Mucosa of stomach (tissue), 1 donor: Measurements from ENCODE around the gene CCM2L.

ENCODE experiments used
- H3K27me3 ChIP-seq: one replicate; pipeline ENCODE4 v1.7.0; 2013; ENCODE audit warnings: mild to moderate bottlenecking, low read length; ENCODE audit not compliant: control insufficient read depth, insufficient read depth
- H3K36me3 ChIP-seq: one replicate; pipeline ENCODE4 v1.7.0; 2013; ENCODE audit warnings: low read length; ENCODE audit not compliant: control insufficient read depth, insufficient read depth
- H3K4me1 ChIP-seq: one replicate; pipeline ENCODE4 v1.7.0; 2013; ENCODE audit warnings: mild to moderate bottlenecking, low read length; ENCODE audit not compliant: control insufficient read depth, insufficient read depth
- H3K4me3 ChIP-seq: one replicate; pipeline ENCODE4 v1.7.0; 2013; ENCODE audit warnings: low read length
- H3K9ac ChIP-seq: one replicate; pipeline ENCODE4 v1.7.0; 2013; ENCODE audit warnings: mild to moderate bottlenecking, low read length, moderate library complexity
- H3K9me3 ChIP-seq: one replicate; pipeline ENCODE4 v1.7.0; 2013; ENCODE audit warnings: mild to moderate bottlenecking, low read length, moderate library complexity; ENCODE audit not compliant: control insufficient read depth
- donor health status: Pancreatic carcinoma.

CCM2L gene

DNA sequence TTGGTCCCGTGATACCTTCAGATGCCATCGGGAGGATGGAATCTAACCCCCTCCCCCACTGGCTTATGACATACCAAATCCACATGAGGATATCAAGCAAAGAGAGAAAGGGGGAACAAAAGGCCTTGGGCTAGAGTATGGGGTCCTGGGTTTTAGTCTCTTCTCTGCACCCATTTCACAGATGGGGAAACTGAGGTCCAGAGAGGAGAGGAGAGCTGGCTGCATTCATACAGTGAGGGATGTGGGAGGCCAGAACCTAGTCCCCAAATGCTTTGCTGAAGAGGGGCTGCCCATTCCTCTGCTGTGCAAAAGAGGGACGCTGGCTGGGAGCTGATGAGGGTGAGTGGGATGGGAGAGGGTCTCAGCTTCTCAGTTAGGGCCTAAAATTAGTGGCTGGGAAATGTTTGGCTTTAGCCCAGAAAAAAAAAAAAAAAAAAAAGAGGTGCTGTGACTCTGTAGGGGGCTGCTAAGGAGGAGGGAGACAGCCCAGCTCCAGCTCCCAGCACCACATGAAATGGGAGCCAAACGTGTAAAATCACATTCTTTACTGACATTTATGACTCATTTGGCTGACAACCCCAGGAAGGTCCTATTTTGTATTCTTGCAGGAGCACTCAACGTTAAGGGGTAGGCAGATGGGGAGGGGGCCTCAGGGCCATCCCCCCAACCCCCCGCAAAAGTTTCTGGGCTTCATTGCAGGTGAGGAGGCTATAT lies 30.4 kb upstream of the CCM2L start:
- no peaks in the 10 kb centered on the region for H3K4me1 ChIP-seq
- no peaks in the 10 kb centered on the region for H3K9me3 ChIP-seq
- peaks cover 1% of the 10 kb centered on the region for H3K27me3 ChIP-seq

DNA sequence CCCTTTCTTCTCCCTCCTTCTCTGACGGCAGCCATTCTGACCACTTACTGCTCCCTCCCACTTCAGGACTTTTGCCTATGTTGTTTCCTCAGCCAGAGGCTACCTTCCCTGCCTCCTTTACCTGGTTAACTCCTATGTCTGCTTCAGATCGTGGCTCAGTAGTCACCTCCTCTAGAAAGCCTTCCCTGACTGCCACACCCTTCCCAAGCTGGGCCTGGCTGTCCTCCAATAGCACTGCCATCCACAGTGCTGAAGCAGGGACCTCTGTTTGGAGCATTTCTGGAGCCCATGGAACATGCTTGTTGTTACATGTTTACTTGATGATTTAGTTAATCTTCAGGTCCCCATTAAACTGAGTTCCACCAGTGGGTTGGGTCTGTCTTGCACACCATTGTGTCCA lies 28.5 kb upstream of the CCM2L start:
- Histone ChIP-seq H3K4me1 (no peaks in the 10 kb centered on the region), H3K9ac (no peak overlapping the region), H3K9me3 (no peaks in the 10 kb centered on the region), H3K4me3 (no peak overlapping the region), H3K27me3 (no peaks in the 10 kb centered on the region), H3K36me3 (no peaks in the 10 kb centered on the region)

More for the DNA sequence above, 30.4 kb upstream of the CCM2L start:
- H3K4me3 ChIP-seq, result no peak overlapping the region
- H3K36me3 ChIP-seq, result no peaks in the 10 kb centered on the region
- H3K9ac ChIP-seq, result no peak overlapping the region

DNA sequence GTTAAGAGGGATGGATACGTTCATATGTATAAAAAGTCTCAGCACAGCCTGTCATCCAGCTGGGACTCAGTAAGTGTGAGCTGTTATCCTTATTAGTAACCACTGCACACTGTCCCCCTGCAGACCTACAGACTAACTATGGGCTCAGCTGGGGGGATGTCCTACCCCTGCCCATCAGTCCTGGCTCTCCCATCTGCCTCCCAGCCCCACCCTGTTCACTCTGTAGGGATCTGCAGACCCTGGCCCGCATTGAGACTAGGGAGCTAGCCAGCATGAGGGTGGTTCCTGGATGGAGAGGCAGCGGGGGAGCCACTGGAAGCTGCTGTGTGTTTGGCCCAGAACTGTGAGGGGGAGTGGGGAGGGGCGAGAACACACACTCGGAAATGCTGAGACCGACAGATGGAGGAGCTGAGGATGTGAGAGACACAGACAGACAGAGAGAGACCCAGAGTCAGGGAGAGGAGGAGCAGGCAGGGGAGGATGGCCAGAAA lies 25.2 kb upstream of the CCM2L start:
- no peaks in the 10 kb centered on the region for H3K36me3 ChIP-seq
- H3K4me3 ChIP-seq, result no peak overlapping the region
- no peaks in the 10 kb centered on the region for H3K27me3 ChIP-seq
- no peaks in the 10 kb centered on the region for H3K9me3 ChIP-seq
- no peaks in the 10 kb centered on the region for H3K4me1 ChIP-seq
- no peak overlapping the region for H3K9ac ChIP-seq

DNA sequence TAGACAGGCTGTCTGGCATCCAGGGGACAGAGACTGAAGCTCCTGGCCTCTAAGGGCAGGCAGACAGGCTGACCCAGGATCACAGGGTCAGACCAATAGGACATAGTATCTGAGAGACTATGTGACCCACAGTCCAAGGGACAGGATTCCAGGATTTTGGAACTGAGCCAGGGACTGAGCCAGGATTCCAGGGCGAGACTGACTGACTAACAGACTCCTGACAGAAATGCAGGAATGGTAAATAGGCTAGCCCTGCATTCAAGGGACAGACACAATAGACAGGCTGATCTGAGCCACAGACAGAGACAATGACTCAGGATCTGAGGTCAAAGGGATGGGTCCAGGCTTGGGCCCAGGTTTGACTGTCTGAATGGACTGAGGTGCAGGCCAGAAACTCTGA lies 22.5 kb upstream of the CCM2L start:
- no peaks in the 10 kb centered on the region for H3K9me3 ChIP-seq
- H3K4me1 ChIP-seq, result no peaks in the 10 kb centered on the region
- no peak overlapping the region for H3K4me3 ChIP-seq
- H3K36me3 ChIP-seq, result no peaks in the 10 kb centered on the region
- no peaks in the 10 kb centered on the region for H3K27me3 ChIP-seq
- no peak overlapping the region for H3K9ac ChIP-seq

DNA sequence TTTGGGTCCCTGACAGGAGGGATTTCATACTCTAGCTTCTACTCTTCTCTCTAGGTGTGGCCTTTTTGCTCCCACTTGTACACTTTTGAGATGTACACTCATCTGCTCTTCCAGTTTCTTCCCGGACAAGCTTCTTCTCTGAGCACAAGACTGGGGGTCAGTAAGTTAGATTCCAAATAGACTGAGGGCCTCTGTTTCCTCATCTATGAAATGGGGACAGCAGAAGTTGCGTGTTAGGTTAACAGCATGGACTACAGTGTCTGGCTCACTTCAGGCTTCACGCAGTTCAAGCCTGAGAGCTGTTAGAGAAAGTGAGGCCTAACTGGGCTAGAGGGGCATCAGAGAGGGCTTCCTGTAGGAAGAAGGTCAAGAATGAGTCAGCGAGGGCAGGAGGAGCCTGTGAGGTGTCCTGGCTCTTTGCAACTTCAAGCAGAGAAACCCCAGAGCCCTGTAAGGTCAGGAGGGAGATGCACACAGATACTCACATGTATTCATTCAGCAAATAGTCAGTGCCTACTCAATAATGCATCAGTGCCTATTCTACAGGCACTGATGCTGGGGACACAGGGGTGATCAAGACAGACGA lies 21.7 kb upstream of the CCM2L start:
- no peaks in the 10 kb centered on the region for H3K9me3 ChIP-seq

DNA sequence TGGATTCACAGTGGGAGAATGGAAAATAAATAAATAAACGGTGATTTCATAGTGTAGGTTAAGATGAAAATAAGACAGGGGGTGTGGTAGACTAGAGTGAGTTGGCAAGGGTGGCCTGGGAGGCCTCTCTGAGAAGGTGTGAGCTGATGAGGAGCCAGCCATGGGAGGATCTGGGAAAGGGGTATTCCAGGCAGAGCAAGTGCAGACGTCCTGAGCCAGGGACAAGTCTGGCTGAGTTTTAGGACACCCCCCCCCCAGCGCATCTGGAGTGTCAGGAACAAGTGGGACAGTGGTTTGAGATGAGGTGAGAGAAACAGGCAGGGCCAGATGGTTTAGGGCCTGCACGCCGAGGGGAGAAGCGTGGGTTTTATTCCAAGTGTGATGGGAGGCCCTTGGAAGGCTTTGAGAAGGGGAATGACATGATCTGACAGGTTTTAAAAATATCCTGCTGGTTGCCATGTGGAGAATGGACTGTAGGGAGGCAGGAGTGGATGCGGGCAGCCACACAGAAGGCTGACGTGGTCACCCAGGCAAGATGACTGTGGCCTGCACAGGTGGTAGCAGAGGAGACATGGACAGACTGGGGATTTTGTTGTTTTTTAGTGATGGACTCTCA lies 21.1 kb upstream of the CCM2L start:
- Histone ChIP-seq H3K4me3 (no peak overlapping the region), H3K9ac (no peak overlapping the region), H3K36me3 (no peaks in the 10 kb centered on the region), H3K4me1 (no peaks in the 10 kb centered on the region), H3K9me3 (no peaks in the 10 kb centered on the region), H3K27me3 (peaks cover 5% of the 10 kb centered on the region)

More for the DNA sequence above, 21.7 kb upstream of the CCM2L start:
- Histone ChIP-seq H3K4me3 (no peak overlapping the region), H3K36me3 (no peaks in the 10 kb centered on the region), H3K4me1 (no peaks in the 10 kb centered on the region), H3K9ac (no peak overlapping the region), H3K27me3 (no peaks in the 10 kb centered on the region)

DNA sequence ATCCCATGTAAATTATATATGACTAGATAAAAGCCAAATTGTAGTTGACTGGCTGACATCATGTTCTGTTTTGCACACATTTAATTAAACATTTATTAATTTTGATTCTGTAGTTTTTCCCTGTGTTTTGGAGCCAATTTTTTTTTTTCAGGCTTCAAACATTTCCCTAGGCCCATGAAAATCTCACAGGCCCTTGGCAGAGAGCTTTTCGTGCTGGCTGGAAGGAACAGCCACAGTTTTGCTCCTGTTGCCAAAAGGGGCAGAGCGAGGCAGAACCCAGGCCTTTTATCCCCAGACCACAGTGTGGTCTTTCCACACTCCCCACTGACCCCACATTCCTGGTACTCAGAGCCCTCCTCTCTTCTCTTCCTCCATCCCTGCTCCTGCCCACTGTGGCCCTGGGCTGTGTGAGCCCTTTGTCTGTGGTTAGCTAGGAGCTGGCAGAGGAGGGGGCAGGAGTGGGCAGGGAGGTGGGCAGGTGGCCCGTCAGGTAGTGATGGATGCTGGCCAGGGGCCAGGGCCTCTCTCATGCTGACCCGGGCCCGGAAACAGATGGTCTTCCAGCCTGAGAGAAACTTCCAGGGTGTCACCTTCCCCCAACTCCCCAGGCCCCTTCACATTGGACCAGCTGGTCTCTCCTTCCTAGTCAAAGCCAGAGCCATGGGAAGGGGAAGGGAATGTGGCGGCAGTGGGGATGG lies 19.4 kb upstream of the CCM2L start:
- Histone ChIP-seq H3K36me3 (no peaks in the 10 kb centered on the region), H3K4me3 (no peak overlapping the region), H3K9me3 (no peaks in the 10 kb centered on the region), H3K27me3 (peaks cover 20% of the 10 kb centered on the region), H3K4me1 (no peaks in the 10 kb centered on the region), H3K9ac (no peak overlapping the region)

DNA sequence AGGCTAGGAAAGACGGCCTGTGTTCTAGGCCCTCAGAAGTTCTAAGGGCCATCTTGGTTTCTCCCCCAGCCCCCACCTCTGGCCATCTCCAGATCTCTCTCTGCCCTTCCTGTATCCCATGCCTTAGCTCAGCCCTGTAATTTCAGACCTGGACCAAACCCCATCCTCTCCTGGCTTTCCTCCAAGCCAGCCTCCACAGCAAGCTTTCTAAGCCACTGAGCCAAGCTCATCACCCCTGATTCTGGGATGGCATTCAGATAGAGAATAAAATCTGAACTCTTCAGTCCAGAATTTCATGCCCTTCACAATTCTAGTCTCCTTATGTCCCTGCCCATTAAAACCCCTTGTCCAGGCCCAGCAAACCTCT lies 18.9 kb upstream of the CCM2L start:
- Histone ChIP-seq H3K27me3 (peaks cover 22% of the 10 kb centered on the region), H3K36me3 (no peaks in the 10 kb centered on the region), H3K9me3 (no peaks in the 10 kb centered on the region), H3K4me1 (no peaks in the 10 kb centered on the region), H3K9ac (no peak overlapping the region), H3K4me3 (no peak overlapping the region)

DNA sequence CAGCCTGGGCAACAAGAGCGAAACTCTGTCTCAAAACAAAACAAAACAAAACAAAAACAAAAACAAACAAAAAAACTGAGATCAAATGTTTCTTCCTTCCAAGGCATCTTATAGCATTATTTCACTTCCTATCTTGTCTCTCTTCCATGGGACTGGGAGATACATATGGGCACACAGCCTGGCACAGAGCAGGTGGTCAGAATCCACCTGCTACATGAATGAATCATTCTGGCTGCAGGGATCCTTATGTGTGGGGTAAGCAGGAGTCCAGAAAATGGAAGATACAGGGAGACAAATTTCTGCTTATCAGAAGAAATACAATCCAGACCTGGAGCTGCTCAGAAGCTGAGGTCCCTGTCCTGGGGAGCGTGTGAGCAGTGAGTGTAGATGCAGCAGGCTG lies 18.2 kb upstream of the CCM2L start:
- Histone ChIP-seq H3K9ac (no peak overlapping the region), H3K4me3 (no peak overlapping the region), H3K4me1 (no peaks in the 10 kb centered on the region), H3K27me3 (peaks cover 22% of the 10 kb centered on the region), H3K36me3 (no peaks in the 10 kb centered on the region), H3K9me3 (no peaks in the 10 kb centered on the region)

DNA sequence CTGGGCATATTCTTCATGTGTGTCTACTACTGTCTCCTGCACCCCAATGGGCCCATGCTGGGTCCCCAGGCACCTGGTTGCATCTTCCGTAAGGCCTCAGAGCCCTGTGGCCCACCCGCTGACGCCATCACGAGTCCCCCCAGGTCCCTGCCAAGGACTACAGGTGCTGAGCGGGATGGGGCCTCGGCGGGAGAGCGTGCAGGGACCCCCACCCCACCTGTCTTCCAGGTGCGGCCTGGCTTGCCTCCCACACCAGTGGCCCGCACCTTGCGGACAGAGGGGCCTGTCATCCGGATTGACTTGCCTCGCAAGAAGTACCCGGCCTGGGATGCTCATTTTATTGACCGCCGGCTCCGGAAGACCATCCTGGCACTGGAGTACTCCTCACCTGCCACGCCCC lies 13.2 kb upstream of the CCM2L start:
- no peaks in the 10 kb centered on the region for H3K4me1 ChIP-seq
- no peak overlapping the region for H3K9ac ChIP-seq
- H3K4me3 ChIP-seq, result no peak overlapping the region
- H3K9me3 ChIP-seq, result no peaks in the 10 kb centered on the region
- no peaks in the 10 kb centered on the region for H3K36me3 ChIP-seq
- H3K27me3 ChIP-seq, result peaks cover 22% of the 10 kb centered on the region

DNA sequence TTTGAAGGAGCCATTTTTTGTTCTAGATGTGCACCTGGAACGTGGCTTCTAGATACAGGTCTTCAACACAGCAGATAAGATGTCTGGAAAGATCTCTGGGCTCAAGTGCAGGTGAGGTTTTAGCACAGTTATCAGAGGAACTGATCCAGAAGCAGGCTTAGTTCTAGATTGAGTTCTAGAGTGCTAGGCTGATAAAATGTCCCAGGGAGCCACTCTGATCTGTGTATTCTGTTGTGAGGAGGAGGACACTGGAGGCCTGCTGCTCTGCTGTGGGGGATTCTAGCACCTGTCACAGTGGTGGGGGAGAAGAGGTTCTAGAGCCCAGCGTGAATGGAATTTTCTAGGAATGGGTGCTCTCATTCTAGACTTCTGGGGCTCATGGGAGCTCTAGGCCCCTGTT lies 12.0 kb upstream of the CCM2L start:
- Histone ChIP-seq H3K27me3 (peaks cover 22% of the 10 kb centered on the region), H3K9ac (no peak overlapping the region), H3K9me3 (no peaks in the 10 kb centered on the region), H3K4me1 (no peaks in the 10 kb centered on the region), H3K4me3 (no peak overlapping the region), H3K36me3 (no peaks in the 10 kb centered on the region)

DNA sequence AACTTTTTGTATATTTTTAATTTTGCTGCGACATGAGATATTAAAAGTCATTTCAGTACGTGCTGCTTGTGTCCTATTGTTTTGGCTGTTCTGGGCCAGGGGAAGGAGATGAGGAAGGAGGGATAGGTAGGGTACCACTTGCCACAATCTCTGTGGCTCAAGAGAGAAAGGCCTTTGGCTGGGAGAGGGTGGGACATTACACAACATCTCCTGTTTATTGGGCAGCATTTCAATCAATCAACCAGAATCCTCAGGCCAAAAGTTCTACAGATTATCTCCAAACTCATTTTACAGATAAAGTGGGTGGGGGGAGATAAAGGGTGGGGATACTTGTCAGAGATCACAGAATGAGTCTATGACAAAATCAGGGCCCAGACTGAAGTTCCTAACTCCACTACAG lies 6.9 kb upstream of the CCM2L start:
- Histone ChIP-seq H3K9ac (no peak overlapping the region), H3K36me3 (no peaks in the 10 kb centered on the region), H3K9me3 (no peaks in the 10 kb centered on the region), H3K4me3 (no peak overlapping the region), H3K4me1 (no peaks in the 10 kb centered on the region), H3K27me3 (peaks cover 7% of the 10 kb centered on the region)
